ENCODE results near the gene ARMH1. TPM values are rescaled to one million over a fixed set of nuclear protein-coding genes. Genes with fewer than 3 reads are reported as not detected.
"Not testable (repeated sequence)": the region's sequence is repeated elsewhere in the genome, so short reads cannot be mapped to it uniquely, and the experiment has no call there.

ARMH1 gene
- total RNA-seq, 1 experiment from 2014 or later = 0.37 TPM

GRCh38 chr1:44723064-44723463, 48.5 kb downstream of the ARMH1 start:
- no peak for DNase-seq (ENCODE audit: low read depth)

GRCh38 chr1:44723496-44724295, 49.2 kb downstream of the ARMH1 start:
- DNase-seq (ENCODE audit: low read depth) = no peak

GRCh38 chr1:44724296-44724954, 49.9 kb downstream of the ARMH1 start:
- no peak for DNase-seq (ENCODE audit: low read depth)

GRCh38 chr1:44724955-44725698, 50.6 kb downstream of the ARMH1 start:
- DNase-seq (ENCODE audit: low read depth) = no peak

GRCh38 chr1:44730741-44731512, 56.4 kb downstream of the ARMH1 start, which contains the start of gene RNU5D-1:
Gene RNU5D-1 (minus strand): TSS chr1:44731170.
- peak; percentile 99 for DNase-seq (ENCODE audit: low read depth)

GRCh38 chr1:44733365-44733764, 58.9 kb downstream of the ARMH1 start:
- DNase-seq (ENCODE audit: low read depth) = peak; percentile 82

- DNase-seq (ENCODE audit: low read depth) = no peak
These were observed 59.3 kb downstream of the ARMH1 start for GRCh38 chr1:44733784-44734183.

GRCh38 chr1:44735992-44736391, 61.5 kb downstream of the ARMH1 start:
- DNase-seq (ENCODE audit: low read depth) = no peak

- DNase-seq (ENCODE audit: low read depth) = not testable (repeated sequence)
These were observed 64.4 kb downstream of the ARMH1 start for GRCh38 chr1:44738953-44739306.

GRCh38 chr1:44739307-44740178, 65.0 kb downstream of the ARMH1 start, which contains the start of gene KIF2C:
Gene KIF2C (plus strand): TSS chr1:44739837. CDS start chr1:44739933, 96 bp downstream.
- DNase-seq (ENCODE audit: low read depth) = peak; percentile 97

- DNase-seq (ENCODE audit: low read depth) = peak; percentile 21
These were observed 65.7 kb downstream of the ARMH1 start for GRCh38 chr1:44740179-44740617.

GRCh38 chr1:44743211-44743610, 68.7 kb downstream of the ARMH1 start:
- no peak for DNase-seq (ENCODE audit: low read depth)

GRCh38 chr1:44747878-44748277, 73.4 kb downstream of the ARMH1 start:
- DNase-seq (ENCODE audit: low read depth) = no peak

- no peak for DNase-seq (ENCODE audit: low read depth)
These were observed 82.9 kb downstream of the ARMH1 start for GRCh38 chr1:44757420-44757819.

GRCh38 chr1:44759077-44759476, 84.6 kb downstream of the ARMH1 start:
- no peak for DNase-seq (ENCODE audit: low read depth)

GRCh38 chr1:44760876-44761275, 86.4 kb downstream of the ARMH1 start:
- DNase-seq (ENCODE audit: low read depth) = no peak

GRCh38 chr1:44766421-44766820, 91.9 kb downstream of the ARMH1 start:
- DNase-seq (ENCODE audit: low read depth) = not testable (repeated sequence)
